ENCODE results near the gene FAF1.

Gene FAF1

GRCh38 chr1:50450861-50451653 is 509.0 kb downstream of the FAF1 start:
- DNase-seq (ENCODE audit: low read depth, low spot score), result no peak
- H3K27ac ChIP-seq, result no peak overlapping the region
- TF ChIP-seq EZH2 (IDR thresholded peaks at IDR 0.05) (no peak), FOXP2 (optimal IDR thresholded peaks at IDR 0.05; ENCODE audit: control extremely low read depth, extremely low read length, insufficient read depth) (no peak), POLR2AphosphoS5 (IDR thresholded peaks at IDR 0.05; ENCODE audit: borderline replicate concordance, low read depth, low read length) (no peak)
- no peak overlapping the region for H3K9ac ChIP-seq (ENCODE audit: insufficient read length)
- H3K9me3 ChIP-seq (ENCODE audit: low read depth, low read length), result no peaks in the 10 kb centered on the region
- H3K36me3 ChIP-seq (ENCODE audit: insufficient read depth, low read length), result no peaks in the 10 kb centered on the region
- H3K4me3 ChIP-seq, result no peak overlapping the region

GRCh38 chr1:50447961-50448360 is 512.1 kb downstream of the FAF1 start:
- no peak for TF ChIP-seq FOXP2 (optimal IDR thresholded peaks at IDR 0.05; ENCODE audit: control extremely low read depth, extremely low read length, insufficient read depth)
- TF ChIP-seq EZH2 (IDR thresholded peaks at IDR 0.05), result no peak
- TF ChIP-seq POLR2AphosphoS5 (IDR thresholded peaks at IDR 0.05; ENCODE audit: borderline replicate concordance, low read depth, low read length), result no peak

DNA sequence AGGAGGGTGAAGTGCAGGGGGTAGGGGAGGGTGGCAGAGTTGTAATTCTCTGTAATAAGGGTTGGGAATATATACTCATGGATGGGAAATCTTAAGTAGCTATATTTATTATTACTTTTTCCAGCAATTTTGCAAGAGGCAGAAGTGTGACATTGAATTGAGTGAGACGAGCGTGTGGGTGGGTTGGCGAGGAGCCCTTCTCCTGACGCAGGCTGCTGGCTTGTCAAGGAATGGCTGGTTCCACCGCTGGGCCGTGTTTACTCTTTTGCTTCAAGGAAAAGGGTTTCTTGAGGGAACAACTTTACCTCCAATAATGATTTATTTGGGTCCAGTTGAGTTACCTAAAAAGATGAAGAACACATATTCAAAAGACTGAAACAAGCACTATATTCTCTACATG is 518.9 kb downstream of the FAF1 start:
- Histone ChIP-seq H3K36me3 (ENCODE audit: insufficient read depth, low read length) (peaks cover 9% of the 10 kb centered on the region; the same call in 1 of the 2 replicates), H3K9ac (ENCODE audit: insufficient read length) (no peak overlapping the region), H3K27ac (no peak overlapping the region), H3K9me3 (ENCODE audit: low read depth, low read length) (no peaks in the 10 kb centered on the region), H3K4me3 (no peak overlapping the region)
- no peak for DNase-seq (ENCODE audit: low read depth, low spot score)
- TF ChIP-seq FOXP2 (optimal IDR thresholded peaks at IDR 0.05; ENCODE audit: control extremely low read depth, extremely low read length, insufficient read depth) (no peak), EZH2 (IDR thresholded peaks at IDR 0.05) (no peak), POLR2AphosphoS5 (IDR thresholded peaks at IDR 0.05; ENCODE audit: borderline replicate concordance, low read depth, low read length) (no peak)

More at GRCh38 chr1:50447961-50448360, 512.1 kb downstream of the FAF1 start:
- DNase-seq (ENCODE audit: low read depth, low spot score), result no peak
- no peak overlapping the region for H3K9ac ChIP-seq (ENCODE audit: insufficient read length)
- no peak overlapping the region for H3K4me3 ChIP-seq
- no peaks in the 10 kb centered on the region for H3K9me3 ChIP-seq (ENCODE audit: low read depth, low read length)
- no peak overlapping the region for H3K27ac ChIP-seq
- no peaks in the 10 kb centered on the region for H3K36me3 ChIP-seq (ENCODE audit: insufficient read depth, low read length)

GRCh38 chr1:50438945-50439344 is 521.1 kb downstream of the FAF1 start:
- Histone ChIP-seq H3K4me3 (no peak overlapping the region), H3K9ac (ENCODE audit: insufficient read length) (no peak overlapping the region), H3K36me3 (ENCODE audit: insufficient read depth, low read length) (peaks cover 9% of the 10 kb centered on the region; the same call in 1 of the 2 replicates), H3K9me3 (ENCODE audit: low read depth, low read length) (no peaks in the 10 kb centered on the region), H3K27ac (no peak overlapping the region)
- DNase-seq (ENCODE audit: low read depth, low spot score), result no peak
- TF ChIP-seq FOXP2 (optimal IDR thresholded peaks at IDR 0.05; ENCODE audit: control extremely low read depth, extremely low read length, insufficient read depth) (no peak), POLR2AphosphoS5 (IDR thresholded peaks at IDR 0.05; ENCODE audit: borderline replicate concordance, low read depth, low read length) (no peak)

GRCh38 chr1:50436489-50436888 is 523.6 kb downstream of the FAF1 start:
- Histone ChIP-seq H3K36me3 (ENCODE audit: insufficient read depth, low read length) (peaks cover 9% of the 10 kb centered on the region; the same call in 1 of the 2 replicates), H3K27ac (no peak overlapping the region), H3K4me3 (no peak overlapping the region), H3K9ac (ENCODE audit: insufficient read length) (no peak overlapping the region), H3K9me3 (ENCODE audit: low read depth, low read length) (no peaks in the 10 kb centered on the region)
- DNase-seq (ENCODE audit: low read depth, low spot score), result no peak
- TF ChIP-seq EZH2 (IDR thresholded peaks at IDR 0.05) (no peak), POLR2AphosphoS5 (IDR thresholded peaks at IDR 0.05; ENCODE audit: borderline replicate concordance, low read depth, low read length) (no peak), FOXP2 (optimal IDR thresholded peaks at IDR 0.05; ENCODE audit: control extremely low read depth, extremely low read length, insufficient read depth) (no peak)

DNA sequence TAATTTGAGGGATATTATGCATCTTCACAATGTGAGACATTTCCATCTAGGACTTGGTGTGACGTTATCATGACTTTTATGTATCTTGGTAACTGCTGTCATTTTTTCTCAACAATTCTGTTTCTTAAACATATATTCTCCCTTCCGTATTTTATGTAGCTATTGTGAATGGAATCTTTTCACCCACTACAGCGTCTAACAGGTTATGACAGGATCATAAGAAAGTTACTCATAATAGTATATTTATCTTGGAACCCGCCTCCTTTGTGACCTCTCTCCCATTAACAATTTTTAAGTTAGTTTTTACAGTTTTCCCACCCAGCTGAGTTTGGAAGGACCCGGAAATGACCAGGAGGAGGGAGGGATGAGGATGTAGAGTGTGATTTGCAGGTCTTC is 530.1 kb downstream of the FAF1 start:
- DNase-seq (ENCODE audit: low read depth, low spot score), result no peak

DNA sequence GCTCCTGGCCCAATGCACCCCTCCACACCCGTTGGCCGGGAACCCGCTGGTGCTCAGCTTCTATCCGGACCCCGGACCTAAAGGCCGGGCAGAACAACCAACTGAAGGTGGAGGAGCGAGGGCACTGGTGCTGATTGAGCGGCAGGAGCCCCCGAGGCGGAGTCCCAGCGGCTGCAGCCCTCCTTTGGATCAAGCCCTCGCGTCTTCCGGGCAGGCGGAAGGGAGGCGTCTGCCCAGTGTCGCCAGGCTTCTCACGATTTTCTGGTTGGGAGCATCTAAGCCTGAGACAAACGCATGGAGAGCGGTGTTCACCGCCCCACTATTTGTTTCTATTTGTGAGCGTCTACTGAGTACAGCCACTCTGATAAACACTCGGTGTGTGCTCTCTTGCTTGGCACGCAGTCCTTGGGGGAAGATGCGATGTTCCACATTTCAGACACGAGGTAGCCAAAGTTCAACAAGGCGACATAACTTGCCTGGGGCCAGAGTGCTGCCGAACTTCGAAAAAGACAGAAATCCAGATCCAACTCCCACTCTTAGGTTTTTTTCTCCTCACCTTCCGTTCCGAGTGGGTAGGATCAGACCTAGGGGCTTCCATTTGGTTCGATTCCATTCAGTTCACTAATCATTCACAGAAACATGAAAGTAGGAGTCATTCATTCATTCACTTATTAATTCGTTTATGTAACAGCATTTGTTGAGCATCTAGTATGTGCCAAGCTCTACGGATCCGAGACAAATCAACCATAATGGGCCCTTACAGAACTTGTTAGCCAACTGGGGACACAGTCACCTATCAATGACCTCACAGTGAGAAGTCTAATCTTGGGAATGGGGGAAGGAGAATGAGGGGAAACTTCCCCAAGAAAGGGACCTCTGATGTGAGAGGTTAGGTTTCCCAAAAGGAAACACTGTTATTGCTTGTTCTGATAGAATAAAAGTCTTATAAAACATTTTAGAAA is 532.0 kb downstream of the FAF1 start:
- Histone ChIP-seq H3K27ac (no peak overlapping the region), H3K36me3 (ENCODE audit: insufficient read depth, low read length) (no peaks in the 10 kb centered on the region), H3K4me3 (no peak overlapping the region), H3K9me3 (ENCODE audit: low read depth, low read length) (no peaks in the 10 kb centered on the region), H3K9ac (ENCODE audit: insufficient read length) (no peak overlapping the region)
- no peak for DNase-seq (ENCODE audit: low read depth, low spot score)
- TF ChIP-seq FOXP2 (optimal IDR thresholded peaks at IDR 0.05; ENCODE audit: control extremely low read depth, extremely low read length, insufficient read depth), result no peak
- TF ChIP-seq POLR2AphosphoS5 (IDR thresholded peaks at IDR 0.05; ENCODE audit: borderline replicate concordance, low read depth, low read length), result no peak
- no peak for TF ChIP-seq EZH2 (IDR thresholded peaks at IDR 0.05)

More for the DNA sequence above, 530.1 kb downstream of the FAF1 start:
- H3K36me3 ChIP-seq (ENCODE audit: insufficient read depth, low read length), result no peaks in the 10 kb centered on the region
- no peak for TF ChIP-seq EZH2 (IDR thresholded peaks at IDR 0.05)
- TF ChIP-seq FOXP2 (optimal IDR thresholded peaks at IDR 0.05; ENCODE audit: control extremely low read depth, extremely low read length, insufficient read depth), result no peak
- TF ChIP-seq POLR2AphosphoS5 (IDR thresholded peaks at IDR 0.05; ENCODE audit: borderline replicate concordance, low read depth, low read length), result no peak
- no peak overlapping the region for H3K27ac ChIP-seq
- no peak overlapping the region for H3K4me3 ChIP-seq
- H3K9ac ChIP-seq (ENCODE audit: insufficient read length), result no peak overlapping the region
- H3K9me3 ChIP-seq (ENCODE audit: low read depth, low read length), result no peaks in the 10 kb centered on the region

Data from SK-N-MC (cell line).